ENCODE results near the gene NEURL2.

The NEURL2 gene

DNA sequence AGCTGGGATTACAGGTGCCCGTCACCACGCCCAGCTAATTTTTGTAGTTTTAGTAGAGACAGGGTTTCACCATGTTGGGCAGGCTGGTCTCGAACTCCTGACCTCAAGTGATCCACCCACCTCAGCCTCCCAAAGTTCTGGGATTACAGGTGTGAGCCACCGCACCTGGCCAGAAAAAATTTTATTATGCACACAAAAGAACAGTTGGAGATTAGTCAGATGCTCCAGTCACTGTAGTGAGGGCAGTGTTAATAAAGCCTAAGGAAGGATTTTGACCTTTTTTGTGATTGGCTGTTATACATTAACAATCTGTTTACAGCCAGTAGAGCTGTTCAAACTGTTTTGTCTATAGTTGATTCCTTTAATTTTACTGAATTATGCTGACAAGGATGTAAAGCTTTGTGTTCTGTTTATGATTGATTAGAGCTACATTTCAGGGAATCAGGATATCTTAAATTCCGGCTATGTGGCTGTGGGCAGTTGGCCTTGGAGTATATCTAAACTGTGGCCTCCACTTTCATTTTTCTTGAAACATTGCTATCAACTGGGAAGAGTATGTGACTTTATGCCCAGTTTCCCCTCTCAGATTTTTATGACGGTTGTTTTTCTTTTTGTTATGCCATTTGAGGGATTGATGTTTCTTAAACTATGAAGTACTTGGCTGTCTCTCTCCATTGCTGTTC is 23.7 kb downstream of the NEURL2 start:
- no peak for DNase-seq

DNA sequence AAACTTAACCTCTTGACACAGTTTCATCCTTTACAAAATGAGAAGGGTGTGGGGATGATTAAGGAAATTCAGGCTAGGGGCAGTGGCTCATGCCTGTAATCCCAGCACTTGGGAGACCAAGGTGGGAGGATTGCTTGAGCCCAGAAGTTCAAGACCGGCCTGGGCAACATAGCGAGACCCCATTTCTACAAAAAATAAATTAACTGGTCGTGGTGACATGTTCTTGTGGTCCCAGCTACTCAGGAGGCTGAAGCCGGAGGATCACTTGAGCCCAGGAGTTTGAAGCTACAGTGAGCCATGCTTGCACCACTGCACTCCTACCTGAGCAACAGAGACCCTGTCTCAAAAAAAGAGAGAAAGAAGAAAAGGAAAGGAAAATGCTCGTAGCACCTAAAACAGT is 24.6 kb downstream of the NEURL2 start:
- DNase-seq, result no peak

DNA sequence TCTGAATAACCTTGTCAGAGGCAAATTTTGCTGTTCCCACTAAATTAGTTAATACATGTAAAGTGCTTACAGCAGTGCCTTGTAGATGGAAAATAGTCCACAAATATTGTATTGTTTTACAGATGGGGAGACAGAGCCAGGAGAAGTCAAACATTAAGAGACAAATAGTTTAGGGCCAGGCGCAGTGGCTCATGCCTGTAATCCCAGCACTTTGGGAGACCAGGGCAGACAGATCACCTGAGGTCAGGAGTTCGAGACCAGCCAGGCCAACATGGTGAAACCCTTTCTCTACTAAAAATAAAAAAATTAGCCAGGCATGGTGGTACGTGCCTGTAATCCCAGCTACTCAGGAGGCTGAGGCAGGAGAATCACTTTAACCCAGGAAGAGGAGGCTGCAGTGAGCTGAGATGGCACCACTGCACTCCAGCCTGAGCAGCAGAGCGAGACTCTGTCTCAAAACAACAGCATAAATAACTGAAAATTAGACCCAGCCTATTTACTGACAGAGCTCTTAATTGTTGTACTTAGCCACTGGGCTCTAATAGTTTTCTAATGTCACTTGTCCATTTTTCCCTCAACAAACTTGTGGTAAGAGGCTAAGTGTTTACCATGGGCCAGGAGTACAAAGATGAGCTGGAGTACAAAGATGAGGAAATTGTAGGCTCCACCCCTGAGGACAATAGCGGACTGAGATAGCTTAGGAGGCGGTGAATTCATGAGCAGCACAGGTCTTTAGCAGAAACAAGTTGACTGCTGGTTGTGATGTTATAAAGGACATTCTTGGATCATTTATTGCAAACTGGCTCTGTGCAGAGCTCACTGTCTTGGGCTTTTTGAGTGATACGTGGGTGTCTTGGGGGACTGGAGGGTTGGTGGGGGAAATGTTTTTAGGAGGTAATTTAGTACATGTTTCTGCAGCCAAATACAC is 27.2 kb downstream of the NEURL2 start:
- no peak for DNase-seq

DNA sequence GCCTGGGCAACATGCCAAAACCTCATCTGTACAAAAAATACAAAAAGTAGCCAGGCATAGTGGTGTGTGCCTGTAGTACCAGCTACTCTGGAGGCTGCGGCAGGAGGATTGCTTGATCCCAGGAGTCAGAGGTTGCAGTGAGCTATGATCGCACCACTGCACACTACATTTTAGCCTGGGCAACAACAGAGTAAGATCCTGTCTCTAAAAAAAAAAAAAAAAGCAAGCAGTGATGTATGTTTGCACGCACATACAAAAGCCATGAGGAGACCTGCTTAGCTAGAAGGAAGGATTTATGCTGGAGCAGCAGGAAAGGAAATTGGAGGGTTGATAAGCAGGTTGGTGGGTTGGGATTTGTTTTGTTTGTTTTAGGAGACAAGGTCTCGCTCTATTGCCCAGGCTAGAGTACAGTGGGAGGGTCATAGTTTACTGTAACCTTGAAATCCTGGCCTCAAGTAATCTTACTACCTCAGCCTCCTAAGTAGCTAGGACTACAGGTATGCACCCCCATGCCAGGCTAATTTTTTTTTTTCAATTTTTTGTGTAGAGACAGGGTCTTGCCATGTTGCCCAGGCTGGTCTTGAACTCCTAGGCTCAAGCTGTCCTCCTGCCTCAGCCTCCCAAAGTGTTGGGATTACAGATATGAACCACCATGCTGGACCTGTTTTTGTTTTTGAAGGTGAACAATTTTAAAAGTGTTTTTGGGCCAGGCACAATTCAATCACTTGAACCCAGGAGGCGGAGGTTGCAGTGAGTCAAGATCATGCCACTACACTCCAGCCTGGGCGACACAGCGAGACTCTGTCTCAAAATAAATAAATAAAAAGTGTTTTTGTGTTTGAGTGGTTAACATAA is 29.6 kb downstream of the NEURL2 start:
- DNase-seq, result no peak

DNA sequence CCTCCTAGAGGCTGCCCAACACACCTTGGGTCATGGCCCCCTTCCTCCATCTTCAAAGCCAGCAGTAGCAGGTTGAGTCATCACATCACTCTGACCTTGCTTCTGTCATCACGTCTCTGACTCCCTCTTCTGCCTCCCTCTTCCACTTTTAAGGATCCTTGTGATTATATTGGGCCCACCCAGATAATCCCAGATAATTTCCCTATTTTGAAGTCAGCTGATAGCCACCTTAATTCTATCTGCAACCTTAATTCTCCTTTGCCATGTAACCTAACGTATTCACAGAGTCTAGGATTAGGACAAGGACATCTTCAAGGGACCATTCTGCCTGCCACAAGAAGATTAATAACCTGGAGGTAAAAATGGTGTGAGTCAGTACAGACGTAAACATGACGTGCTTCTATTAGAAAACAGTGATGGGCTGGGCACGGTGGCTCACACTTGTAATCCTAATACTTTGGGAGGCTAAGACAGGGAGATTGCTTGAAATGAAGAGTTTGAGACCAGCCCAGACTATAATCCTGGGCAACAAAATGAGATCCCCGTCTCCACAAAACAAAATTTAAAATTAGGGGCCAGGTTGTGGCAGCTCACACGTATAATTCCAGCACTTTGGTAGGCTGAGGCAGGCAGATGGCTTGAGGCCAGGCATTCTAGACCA is 30.3 kb downstream of the NEURL2 start:
- no peak for DNase-seq

DNA sequence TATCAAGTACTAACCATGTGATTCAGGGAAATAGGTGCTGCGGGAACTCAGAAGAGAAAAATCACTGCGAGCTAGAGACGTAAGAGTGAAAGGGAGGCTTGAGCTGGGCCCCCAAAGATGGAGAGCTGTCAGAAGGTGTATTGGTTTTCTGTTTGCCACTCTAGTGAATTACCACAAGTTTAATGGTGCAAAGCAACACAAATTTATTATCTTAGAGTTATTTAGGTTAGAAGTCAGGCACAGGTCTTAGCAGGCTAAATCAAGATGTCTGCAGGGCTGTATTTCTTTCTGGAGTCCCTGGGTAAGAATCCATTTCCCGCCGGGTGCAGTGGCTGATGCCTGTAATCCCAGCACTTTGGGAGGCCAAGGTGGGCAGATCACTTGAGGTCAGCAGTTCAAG is 31.1 kb downstream of the NEURL2 start:
- DNase-seq, result no peak

DNA sequence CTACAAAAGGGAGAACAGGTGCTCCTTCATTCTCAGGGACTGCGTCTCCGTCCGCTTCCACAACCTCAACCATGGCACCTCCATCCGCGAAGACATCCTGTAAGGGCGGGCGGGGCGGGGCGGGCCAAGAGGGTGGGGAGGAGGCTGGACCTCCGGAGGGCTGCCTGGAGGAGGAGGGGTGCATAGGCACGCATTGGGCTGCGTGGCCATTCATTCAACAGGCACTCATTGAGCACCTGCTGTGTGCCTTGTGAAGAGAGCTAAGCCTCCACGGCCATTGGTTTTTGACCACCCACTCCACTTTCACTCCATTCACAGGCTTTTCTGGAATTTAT is 33.2 kb downstream of the NEURL2 start:
- DNase-seq, result no peak

DNA sequence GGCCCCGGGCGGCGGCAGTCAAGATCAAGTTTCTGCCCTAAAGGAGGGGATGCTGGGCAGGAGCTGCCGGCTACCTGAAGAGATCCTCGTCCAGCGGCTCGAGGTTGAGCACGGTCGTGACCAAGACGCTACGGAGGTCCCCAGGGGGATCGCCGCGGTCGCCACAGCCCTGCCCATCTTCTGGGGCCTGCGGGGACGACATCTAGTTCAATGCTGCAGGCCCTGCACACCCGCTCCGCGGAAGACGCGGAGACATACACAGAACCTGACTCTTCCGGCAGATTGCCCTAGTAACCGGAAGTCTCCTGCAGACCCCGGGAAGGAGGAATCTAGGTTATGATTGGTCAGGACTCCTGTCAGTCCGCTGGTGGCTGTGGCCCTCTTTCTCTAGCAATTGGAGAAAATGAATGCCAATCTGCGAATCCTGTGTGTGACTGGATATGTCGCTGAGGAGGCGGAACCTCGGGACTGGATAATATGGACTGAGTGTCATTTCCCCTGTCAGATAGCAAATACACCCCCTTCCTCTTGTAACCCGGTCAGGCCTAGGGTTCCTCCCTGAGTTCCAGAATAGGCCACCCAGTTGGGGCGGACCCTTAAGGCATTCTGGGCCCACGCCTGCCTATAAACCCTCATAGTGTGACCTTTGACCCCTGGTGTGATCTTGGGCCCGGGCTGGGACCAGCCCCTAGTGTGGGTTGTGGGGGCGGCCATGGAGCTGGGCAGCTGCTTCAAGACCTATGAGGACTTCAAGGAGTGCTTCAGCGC is 33.7 kb downstream of the NEURL2 start, which contains the start of the genes ACOT8 and ZSWIM3:
Gene ACOT8 (minus strand): TSS at position 279 of the 768 bp plus-strand sequence. CDS start 77 bp downstream, at position 202.
Gene ZSWIM3 (plus strand): TSS at position 501 of the 768 bp plus-strand sequence. CDS start 212 bp downstream, at position 713.
- peak; percentile 85 for DNase-seq

DNA sequence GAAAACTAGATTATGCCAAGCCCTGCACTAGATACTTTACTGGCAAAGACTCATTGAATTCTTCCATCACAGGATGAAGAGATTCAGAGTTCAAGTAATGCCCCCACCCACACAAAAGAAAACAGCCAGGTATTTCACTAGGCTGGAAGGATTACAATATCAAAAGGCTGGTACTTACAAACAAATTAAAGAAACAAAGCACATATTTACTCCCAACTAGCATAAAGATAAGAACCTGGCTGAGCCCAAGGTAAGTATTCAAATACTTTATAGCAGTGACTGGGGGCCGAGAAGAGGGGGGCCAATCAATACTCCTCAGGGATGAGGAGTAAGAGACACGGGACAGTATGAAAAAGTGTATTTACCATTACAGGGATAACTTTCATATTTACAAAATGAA is 37.5 kb downstream of the NEURL2 start:
- no peak for DNase-seq

DNA sequence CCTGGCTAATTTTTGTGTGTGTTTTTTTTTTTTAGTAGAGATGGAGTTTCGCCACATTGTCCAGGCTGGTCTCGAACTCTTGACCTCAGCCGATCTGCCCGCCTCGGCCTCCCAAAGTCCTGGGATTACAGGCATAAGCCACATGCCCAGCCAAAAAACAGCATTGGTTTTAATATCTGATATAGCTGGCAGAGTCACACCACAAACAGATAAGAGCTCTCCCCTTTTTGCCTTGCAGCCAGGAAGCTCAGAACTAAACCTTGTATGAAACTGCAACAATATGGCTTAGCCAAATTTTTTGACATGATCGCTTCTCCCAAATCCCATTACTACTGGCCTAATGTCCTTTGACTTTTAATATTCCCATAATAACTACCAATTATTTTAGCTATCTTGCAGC is 38.7 kb downstream of the NEURL2 start:
- no peak for DNase-seq

DNA sequence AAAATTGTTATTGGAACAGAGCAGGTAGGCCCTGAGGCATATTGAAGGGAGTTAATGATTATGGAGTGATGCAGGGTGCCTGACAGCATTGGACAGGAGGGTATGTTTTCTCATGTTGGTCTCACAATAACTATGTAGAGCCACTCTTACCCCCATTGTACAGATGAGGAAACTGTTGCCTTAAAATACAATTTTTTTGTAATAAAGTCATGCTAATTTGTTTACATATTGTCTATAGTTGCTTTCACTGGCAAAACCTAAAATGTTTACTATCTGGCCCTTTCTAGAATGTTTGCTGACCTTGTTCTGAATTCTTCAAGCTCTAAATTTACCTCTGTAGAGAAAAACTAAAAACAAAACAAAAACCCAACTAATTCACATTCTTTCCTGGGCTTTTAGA is 39.5 kb downstream of the NEURL2 start:
- no peak for DNase-seq

DNA sequence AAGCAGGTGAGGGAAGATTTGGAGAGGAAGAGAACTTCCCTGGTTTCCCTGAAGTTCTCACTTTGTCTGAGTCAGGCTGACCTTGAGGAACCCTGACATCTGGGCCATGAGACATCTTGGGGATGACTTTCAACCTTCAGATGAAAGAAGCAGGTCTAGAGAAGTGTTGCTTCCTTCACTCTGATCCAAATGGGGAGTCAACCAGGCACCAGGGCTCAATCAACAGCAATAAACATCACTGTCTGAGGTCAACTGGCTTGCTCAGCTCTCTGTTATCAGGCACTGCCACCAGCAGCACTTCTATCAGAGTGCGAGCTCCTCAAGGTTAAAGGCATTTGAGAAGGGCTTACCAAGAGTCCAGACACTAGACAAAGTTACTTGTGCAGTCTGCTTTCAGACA is 40.1 kb downstream of the NEURL2 start:
- DNase-seq, result no peak

DNA sequence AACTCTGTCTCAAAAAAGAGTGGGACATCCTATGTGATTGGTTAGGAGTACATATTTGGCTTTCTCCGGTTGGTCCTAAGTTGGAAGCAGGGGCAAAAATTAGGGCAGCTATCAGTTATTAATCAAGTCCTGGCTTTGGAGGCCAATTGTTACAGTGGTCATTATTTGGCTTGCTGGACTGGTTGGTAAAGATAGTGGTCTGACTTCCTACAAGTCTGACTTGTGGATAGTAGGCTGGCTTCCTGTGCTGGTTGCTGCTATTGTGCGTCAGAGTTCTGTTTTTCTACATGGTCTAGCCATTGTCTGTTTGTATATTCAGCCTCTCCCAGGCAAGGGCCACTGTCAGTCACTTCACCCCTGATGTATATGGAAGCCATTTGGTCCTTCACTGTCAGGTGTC is 40.8 kb downstream of the NEURL2 start:
- no peak for DNase-seq

DNA sequence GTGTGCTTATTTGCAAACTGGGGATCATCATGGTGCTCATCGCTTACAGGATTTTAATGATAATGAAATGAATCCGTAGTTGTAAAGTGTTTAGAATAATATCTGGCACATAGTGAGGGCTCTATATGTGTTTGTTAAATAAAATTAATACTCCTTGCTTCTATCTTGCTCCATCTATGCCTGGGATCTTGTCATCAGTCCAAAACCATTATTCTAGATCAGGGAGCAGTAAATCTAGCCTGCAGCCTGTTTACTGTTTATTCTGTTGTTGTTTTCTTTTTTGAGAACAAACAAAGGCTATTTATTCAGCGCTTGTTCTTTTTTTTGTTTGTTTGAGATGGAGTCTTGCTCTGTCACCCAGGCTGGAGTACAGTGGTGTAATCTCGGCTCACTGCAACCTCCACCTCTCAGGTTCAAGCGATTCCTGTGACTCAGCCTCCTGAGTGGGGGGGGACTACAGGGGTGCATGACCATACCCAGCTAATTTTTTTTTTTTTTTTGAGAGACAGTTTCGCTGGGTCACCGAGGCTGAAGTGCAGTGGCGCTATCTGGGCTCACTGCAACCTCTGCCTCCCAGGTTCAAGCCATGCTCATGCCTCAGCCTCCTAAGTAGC is 41.9 kb downstream of the NEURL2 start:
- no peak for DNase-seq

DNA sequence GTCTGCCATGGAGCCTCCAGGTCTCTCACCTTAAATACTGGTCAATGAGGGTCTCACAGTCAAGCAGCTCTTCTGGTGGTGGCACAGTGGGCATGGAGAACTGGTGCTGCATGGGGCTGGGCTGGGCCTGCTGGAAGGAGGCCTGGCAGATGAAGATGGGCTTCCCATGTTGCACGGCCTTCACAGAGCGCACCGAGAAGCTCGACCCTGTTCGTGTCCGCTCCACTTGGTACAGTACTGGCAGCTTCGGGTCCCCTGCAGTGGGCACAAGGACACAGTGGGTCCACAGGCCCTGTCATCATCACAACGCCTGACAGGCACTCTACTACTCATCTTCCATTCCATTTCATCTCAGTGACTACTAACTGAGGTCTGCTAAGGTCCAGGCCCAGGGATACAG is 42.6 kb downstream of the NEURL2 start:
- no peak for DNase-seq

DNA sequence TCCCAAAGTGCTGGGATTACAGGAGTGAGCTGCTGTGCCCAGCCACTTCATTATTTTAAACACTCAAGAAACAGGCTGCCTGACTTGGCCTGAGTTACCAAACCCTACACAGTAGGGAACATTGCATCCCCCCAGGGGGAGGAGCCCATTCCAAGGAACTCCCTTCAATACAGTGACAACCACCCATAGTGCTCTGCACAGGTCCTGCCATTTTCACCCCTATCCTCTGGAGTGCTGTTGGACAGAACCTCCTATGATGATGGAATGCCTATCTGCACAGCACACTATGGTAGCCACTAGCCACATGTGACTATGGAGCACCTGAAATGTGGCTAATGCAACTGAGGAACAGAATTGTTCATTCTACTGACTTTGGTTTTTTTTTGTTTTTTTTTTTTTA is 45.6 kb downstream of the NEURL2 start:
- DNase-seq, result no peak

DNA sequence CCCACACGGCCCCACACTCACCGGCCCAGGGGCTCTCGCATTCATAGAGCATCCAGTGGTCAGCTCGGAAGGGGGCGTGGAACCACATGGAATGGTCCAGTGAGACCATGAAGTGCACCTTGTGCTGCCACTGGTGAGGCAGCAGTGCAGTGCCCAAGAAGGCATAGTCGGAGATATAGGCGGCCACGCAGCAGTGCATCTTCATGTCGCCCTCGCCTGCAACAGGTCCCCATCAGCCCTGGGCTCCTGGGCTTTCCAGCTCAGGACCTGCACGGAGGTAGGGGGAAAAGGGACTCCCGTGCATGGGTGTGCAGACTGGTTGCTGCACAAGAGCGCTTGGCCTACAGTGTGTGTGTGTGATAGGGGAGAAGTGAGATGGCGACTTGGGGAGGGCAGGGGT is 47.5 kb downstream of the NEURL2 start:
- no peak for DNase-seq

DNA sequence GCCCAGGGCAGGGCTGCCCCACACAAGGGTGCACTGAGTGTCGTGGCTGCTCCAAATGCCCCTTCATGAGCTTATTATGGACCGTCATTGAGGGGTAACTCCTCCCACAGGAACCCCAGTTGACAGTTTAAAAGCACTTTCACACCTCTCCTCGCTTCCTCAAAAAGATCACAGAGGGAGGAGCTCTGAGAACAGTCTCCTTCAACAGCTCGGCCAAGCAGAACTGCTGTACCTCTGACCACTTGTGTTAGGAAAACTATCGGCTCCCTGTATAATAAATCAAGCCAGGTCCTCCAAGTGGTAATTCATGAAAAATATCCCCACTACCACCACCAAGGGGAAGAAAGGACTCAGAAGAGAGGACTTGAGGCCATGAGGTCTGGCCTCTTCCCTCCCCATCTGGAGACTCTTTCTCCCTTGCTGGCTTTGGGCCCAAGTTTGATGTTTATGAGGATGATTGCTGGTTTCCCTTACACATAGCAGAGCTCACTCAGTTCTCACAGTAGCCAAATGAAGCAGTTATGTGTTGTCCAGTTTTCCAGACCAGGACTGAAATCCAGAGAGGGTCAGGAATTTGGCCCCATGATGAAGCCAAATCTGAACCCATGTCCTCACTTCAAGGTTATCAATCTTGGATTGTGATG is 48.7 kb downstream of the NEURL2 start:
- no peak for DNase-seq

DNA sequence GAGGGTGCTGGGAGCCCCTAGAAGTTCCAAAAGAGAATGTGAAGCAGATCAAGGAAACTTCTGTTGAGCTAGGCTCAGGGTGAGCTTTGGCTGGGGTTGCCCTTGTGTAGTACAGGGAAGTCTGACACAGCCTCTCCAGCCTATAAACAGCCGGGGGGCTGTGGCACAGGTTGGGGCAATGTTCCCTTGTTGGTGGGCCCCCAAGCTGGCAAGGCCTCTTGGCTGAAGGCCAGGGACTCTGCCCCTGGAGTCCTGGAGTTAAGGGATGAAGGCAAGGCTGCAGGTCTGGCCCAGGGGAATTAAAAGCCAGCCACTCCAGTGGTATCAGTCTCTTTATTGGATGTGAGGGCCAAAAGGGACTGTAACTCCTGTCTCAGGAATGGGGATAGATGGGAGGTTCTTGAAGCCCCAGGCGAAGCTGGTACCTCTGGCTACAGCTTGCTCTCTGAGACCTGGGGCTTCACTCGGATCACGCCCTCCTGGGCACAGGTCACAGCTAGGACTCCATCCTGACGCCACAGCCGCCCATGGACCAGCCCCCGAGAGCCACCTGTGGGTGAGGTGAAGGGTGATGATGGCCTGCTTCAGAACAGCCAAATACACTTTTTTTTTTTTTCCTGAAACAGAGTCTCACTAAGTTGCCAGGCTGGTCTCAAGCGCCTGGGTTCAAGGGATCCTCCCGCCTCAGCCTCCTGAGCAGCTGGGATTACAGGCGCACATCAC is 49.4 kb downstream of the NEURL2 start:
- DNase-seq, result no peak

DNA sequence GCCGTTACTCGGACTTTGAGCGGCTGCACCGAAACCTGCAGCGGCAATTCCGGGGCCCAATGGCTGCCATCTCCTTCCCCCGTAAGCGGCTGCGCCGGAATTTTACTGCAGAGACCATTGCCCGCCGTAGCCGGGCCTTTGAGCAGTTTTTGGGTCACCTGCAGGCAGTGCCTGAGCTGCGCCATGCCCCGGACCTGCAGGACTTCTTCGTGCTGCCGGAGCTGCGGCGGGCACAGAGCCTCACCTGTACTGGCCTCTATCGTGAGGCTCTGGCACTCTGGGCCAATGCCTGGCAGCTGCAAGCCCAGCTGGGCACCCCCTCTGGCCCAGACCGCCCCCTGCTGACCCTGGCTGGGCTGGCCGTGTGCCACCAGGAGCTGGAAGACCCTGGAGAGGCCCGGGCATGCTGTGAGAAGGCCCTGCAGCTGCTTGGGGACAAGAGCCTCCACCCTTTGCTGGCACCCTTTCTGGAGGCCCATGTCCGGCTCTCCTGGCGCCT is 50.3 kb downstream of the NEURL2 start:
- no peak for DNase-seq

All from activated CD4-positive, alpha-beta T cell treated with anti-CD3 and anti-CD28 coated beads, Interleukin-2, amount 50 U/mL, for 1 hour (primary cell).